Right lobe of liver (tissue), 6 donors: ENCODE measurements around the gene METTL21A. TPM values are rescaled to one million over a fixed set of nuclear protein-coding genes. Genes with fewer than 3 reads are reported as not detected.
"Not testable (repeated sequence)": the region's sequence is repeated elsewhere in the genome, so short reads cannot be mapped to it uniquely, and the experiment has no call there.

Experiments
- ATAC-seq, 4 donors: fragments of 200-7000 bp; cut with Tn5 transposase; one replicate each; pipeline ENCODE4 v1.9.1; 2020; ENCODE audit warnings: mild to moderate bottlenecking in 4 of 4, moderate library complexity in 4 of 4
- DNase-seq, 3 donors: peaks; one replicate each; pipeline ENCODE4 v3.0.0-alpha.2; 2020
- H3K27ac ChIP-seq, 3 donors: fragments of 200-600 bp; one replicate each; pipeline ENCODE4 v1.8.0; 2022
- H3K27me3 ChIP-seq, 2 donors: fragments of 200-600 bp; one replicate each; pipeline ENCODE4 v1.8.0; 2022
- H3K36me3 ChIP-seq, 4 donors: fragments of 200-600 bp; sonication (generic) in 1 of 4; one replicate each; pipeline versions ENCODE4 v1.5.1 to v1.8.0; 2017 to 2022; ENCODE audit warnings: control low read depth in 1 of 4
- H3K4me1 ChIP-seq, 4 donors: fragments of 200-600 bp; sonication (generic) in 1 of 4; one replicate each; pipeline versions ENCODE4 v1.5.1 to v1.8.0; 2017 to 2022; ENCODE audit warnings: control low read depth in 1 of 4
- H3K4me3 ChIP-seq, 3 donors: fragments of 200-600 bp; one replicate each; pipeline ENCODE4 v1.8.0; 2022
- H3K9me3 ChIP-seq, 4 donors: fragments of 200-600 bp; sonication (generic) in 1 of 4; one replicate each; pipeline versions ENCODE4 v1.5.1 to v1.8.0; 2017 to 2022; ENCODE audit warnings: control low read depth in 1 of 4
- CTCF ChIP-seq, 4 donors: fragments of 200-600 bp in 3 of 4; fragments of 450-650 bp in 1 of 4; IDR thresholded peaks; one replicate each; pipeline versions ENCODE4 v1.5.1 to v1.8.0; 2016 to 2022; ENCODE audit warnings: antibody characterized with exemption in 4 of 4, mild to moderate bottlenecking in 2 of 4
- POLR2A ChIP-seq: fragments of 450-650 bp; IDR thresholded peaks from one replicate; pipeline ENCODE4 v1.6.1; 2017; ENCODE audit warnings: antibody characterized with exemption, mild to moderate bottlenecking
- WGBS: methylation state at CpG from one replicate; pipeline ENCODE4 v1.1.6; 2018; ENCODE audit warnings: low coverage, low lambda C conversion rate; ENCODE audit not compliant: insufficient coverage; ENCODE audit errors: missing lambda C conversion rate; 5-methylcytosine and 5-hydroxymethylcytosine counted together
- intact Hi-C, 2 donors: fragments of 100-400 bp; cut with DNase I; formaldehyde crosslinking; loops; one replicate each; pipeline versions ENCODE4 v1.11.2 to v1.14.1; 2022
- total RNA-seq, 6 experiments: library from RNA; depleted of rRNA in 2 of 6; stranded (reverse); fragments of >200 nt in 2 of 6; fragmentation: NEBNext Ultra II Directional in 3 of 6; extraction: Animal tissue kit (Norgen Biotek cat#: 25700) in 3 of 6; gene quantifications; one replicate each; pipeline versions ENCODE4 v1.1.0 to v1.2.4, GENCODE V29; 2016 to 2023
- donor health status: DM: no; HTN: yes; CAD: no.
- donor health status: DM: no; HTN: no; CAD: no.
- donor health status: DM: no; HTN: no; CAD: no.
- donor health status: DM: no; HTN: yes; CAD: no.
- donor health status: DM: no; HTN: yes; CAD: no.

Gene METTL21A
- total RNA-seq, 6 experiments from 2014 or later: 7.2 to 24.1 (median 9.8) TPM

GRCh38 chr2:207640160-207640559 lies 15.0 kb upstream of the METTL21A start:
- H3K4me3 ChIP-seq: no peak overlapping the region
- H3K4me1 ChIP-seq: no peaks in the 10 kb centered on the region
- DNase-seq (no peak), ATAC-seq (no peak)
- no peaks in the 10 kb centered on the region for H3K9me3 ChIP-seq
- no peaks in the 10 kb centered on the region for H3K36me3 ChIP-seq
- no peak overlapping the region for H3K27ac ChIP-seq
- intact Hi-C loops: no loop called here
- no peaks in the 10 kb centered on the region for H3K27me3 ChIP-seq
- TF ChIP-seq CTCF (IDR thresholded peaks at IDR 0.05) (no peak), POLR2A (no peak)

GRCh38 chr2:207639288-207639687 lies 14.1 kb upstream of the METTL21A start:
- H3K27ac ChIP-seq, H3K36me3 ChIP-seq, ATAC-seq, H3K4me1 ChIP-seq, DNase-seq, H3K9me3 ChIP-seq, H3K27me3 ChIP-seq, H3K4me3 ChIP-seq: not testable (repeated sequence)
- 77% methylated on average over 3 of the region's 3 CpGs for WGBS
- intact Hi-C loops: loop anchor here in 1 of 2 donors (10.0 kb wide), 2 partner anchors 56 to 114 kb away; partner anchors contain the start of gene CREB1

GRCh38 chr2:207635468-207636200 lies 10.4 kb upstream of the METTL21A start:
- Histone ChIP-seq H3K36me3 (no peaks in the 10 kb centered on the region), H3K4me3 (no peak overlapping the region), H3K27ac (no peak overlapping the region), H3K27me3 (no peaks in the 10 kb centered on the region), H3K9me3 (no peaks in the 10 kb centered on the region), H3K4me1 (peaks cover 0 to 12% (median 3%) of the 10 kb centered on the region in 4 donors)
- DNase-seq: no peak
- no peak for TF ChIP-seq POLR2A
- TF ChIP-seq CTCF (IDR thresholded peaks at IDR 0.05): no peak
- ATAC-seq: no peak
- 67% methylated on average over 6 of the region's 11 CpGs for WGBS
- intact Hi-C loops: loop anchor here in 1 of 2 donors (10.0 kb wide), 2 partner anchors 59 to 111 kb away; partner anchors contain the start of gene CREB1

GRCh38 chr2:207633686-207634085 lies 8.5 kb upstream of the METTL21A start:
- no peak for TF ChIP-seq CTCF (IDR thresholded peaks at IDR 0.05)
- TF ChIP-seq POLR2A: no peak
- no peaks in the 10 kb centered on the region for H3K9me3 ChIP-seq
- no peaks in the 10 kb centered on the region for H3K27me3 ChIP-seq
- H3K36me3 ChIP-seq: no peaks in the 10 kb centered on the region
- intact Hi-C loops: loop anchor here in 1 of 2 donors (10.0 kb wide), 2 partner anchors 61 to 109 kb away; partner anchors contain the start of gene CREB1
- DNase-seq: no peak
- no peak for ATAC-seq
- no peak overlapping the region for H3K4me3 ChIP-seq
- 83% methylated on average over 3 of the region's 3 CpGs for WGBS
- no peak overlapping the region for H3K27ac ChIP-seq
- peaks cover 0 to 12% (median 3%) of the 10 kb centered on the region in 4 donors for H3K4me1 ChIP-seq
